Measurements from ENCODE around the gene FSTL3.

GRCh38 chr19:660793-661426, 15.3 kb upstream of the FSTL3 start:
- TF ChIP-seq EZH2 (IDR thresholded peaks at IDR 0.05) (no peak), CTCF (IDR thresholded peaks at IDR 0.05) (no peak), EZH2phosphoT487 (IDR thresholded peaks at IDR 0.05) (no peak)
